Uterus (tissue), 4 donors: ENCODE results near the gene SORBS1. TPM values are rescaled to one million over a fixed set of nuclear protein-coding genes. Genes with fewer than 3 reads are reported as not detected.

Experiments used
- DNase-seq, 2 donors: peaks; one replicate each; pipeline ENCODE4 v3.0.0-alpha.2; 2019 to 2020
- H3K27ac ChIP-seq, 2 donors: fragments of 200-600 bp; sonication (generic); 1 replicate in 1 of 2; 2 replicates in 1 of 2; pipeline ENCODE4 v1.5.1; 2016 to 2018
- H3K27me3 ChIP-seq, 2 donors: fragments of 200-600 bp; sonication (generic); one replicate each; pipeline ENCODE4 v1.5.1; 2018 to 2019; ENCODE audit warnings: control low read depth in 1 of 2
- H3K36me3 ChIP-seq, 2 donors: fragments of 200-600 bp; sonication (generic); one replicate each; pipeline ENCODE4 v1.5.1; 2019; ENCODE audit warnings: control low read depth in 1 of 2
- H3K4me1 ChIP-seq, 2 donors: fragments of 200-600 bp; sonication (generic); one replicate each; pipeline ENCODE4 v1.5.1; 2018 to 2019; ENCODE audit warnings: control low read depth in 1 of 2
- H3K4me3 ChIP-seq, 2 donors: fragments of 200-600 bp; sonication (generic); 1 replicate in 1 of 2; 2 replicates in 1 of 2; pipeline ENCODE4 v1.5.1; 2018 to 2019; ENCODE audit warnings: mild to moderate bottlenecking in 1 of 2
- H3K9me3 ChIP-seq, 2 donors: fragments of 200-600 bp; sonication (generic); one replicate each; pipeline ENCODE4 v1.5.1; 2019; ENCODE audit warnings: control low read depth in 1 of 2
- POLR2A ChIP-seq, 2 donors: fragments of 450-650 bp; IDR thresholded peaks; one replicate each; pipeline ENCODE4 v1.6.1; 2016; ENCODE audit warnings: antibody characterized with exemption in 2 of 2, mild to moderate bottlenecking in 1 of 2, moderate library complexity in 1 of 2
- intact Hi-C: fragments of 100-400 bp; cut with DNase I; formaldehyde crosslinking; loops from one replicate; pipeline ENCODE4 v1.15.1; 2023; ENCODE audit warnings: low total_unique reads
- total RNA-seq, 4 donors: library from RNA; depleted of rRNA in 3 of 4; stranded (reverse); fragments of >200 nt in 3 of 4; gene quantifications; one replicate each; pipeline versions ENCODE4 v1.1.0 to v1.2.4, GENCODE V29; 2014 to 2023
- TF ChIP-seq, protein P1 (sequence below), 4 experiments: fragments of 200-600 bp in 2 of 4; fragments of 450-650 bp in 2 of 4; sonication (generic) in 2 of 4; IDR thresholded peaks; one replicate each; pipeline ENCODE4 v1.5.1; 2016 to 2019; ENCODE audit warnings: antibody characterized with exemption in 4 of 4, mild to moderate bottlenecking in 2 of 4, moderate library complexity in 1 of 4
- donor health status: DM: yes; HTN: yes; CAD: no.

The SORBS1 gene
- total RNA-seq, 4 donors from 2014 or later, result 89.9 to 422 (median 271) TPM

DNA sequence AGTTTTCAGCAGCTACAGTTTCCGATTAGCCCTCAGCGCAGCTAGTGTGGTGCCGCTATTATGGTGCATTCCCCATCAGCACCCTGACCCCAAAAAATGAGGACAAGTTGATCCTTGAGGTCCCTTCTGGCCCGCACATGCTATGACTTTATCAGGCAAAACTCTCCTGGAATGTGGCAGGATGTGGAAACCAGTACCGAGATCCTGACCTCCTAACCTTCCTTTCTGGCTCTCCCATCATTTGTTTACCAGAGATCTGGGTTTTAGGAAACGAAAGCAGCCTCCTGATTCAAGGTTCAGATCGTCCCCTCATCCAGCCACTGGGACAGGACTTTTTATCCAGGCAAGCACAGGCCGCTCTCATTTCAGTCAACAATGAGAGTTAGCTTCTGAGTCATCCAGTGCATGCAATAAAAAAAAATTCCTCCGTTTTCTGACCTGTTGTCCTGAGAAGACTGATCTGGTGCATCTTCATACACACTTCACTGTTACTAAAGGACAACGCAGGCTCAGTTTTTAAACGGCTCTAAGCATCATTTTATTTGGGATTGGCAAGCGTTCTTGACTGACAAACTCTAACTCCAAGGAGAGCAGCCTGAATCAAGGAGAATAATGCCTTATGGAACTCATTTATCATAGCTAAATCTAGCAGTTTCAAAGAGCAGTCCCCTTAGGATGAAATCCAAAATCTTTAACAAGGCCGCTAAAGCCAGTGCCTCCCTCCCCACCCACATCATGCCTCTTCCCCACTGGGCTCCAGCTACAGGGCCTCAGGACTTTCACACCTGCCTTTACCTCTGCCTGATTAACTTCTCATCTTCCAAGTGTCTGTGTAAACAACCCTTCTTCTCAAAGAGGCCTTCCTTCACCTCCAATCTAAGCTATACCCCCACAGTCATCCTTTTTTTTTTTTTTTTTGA lies 287.5 kb downstream of the SORBS1 start:
- peak; percentile 61 to 84 for DNase-seq
- Histone ChIP-seq H3K4me3 (no peak overlapping the region), H3K27me3 (no peaks in the 10 kb centered on the region), H3K9me3 (no peaks in the 10 kb centered on the region), H3K4me1 (peaks cover 0 to 14% of the 10 kb centered on the region in 2 donors), H3K36me3 (no peaks in the 10 kb centered on the region), H3K27ac (peak overlapping the region; percentile 92)
- intact Hi-C loops, result no loop called here
- TF ChIP-seq POLR2A (IDR thresholded peaks at IDR 0.05), result peak in 1 of 2 donors; percentile 61
- TF ChIP-seq, protein P1, sequence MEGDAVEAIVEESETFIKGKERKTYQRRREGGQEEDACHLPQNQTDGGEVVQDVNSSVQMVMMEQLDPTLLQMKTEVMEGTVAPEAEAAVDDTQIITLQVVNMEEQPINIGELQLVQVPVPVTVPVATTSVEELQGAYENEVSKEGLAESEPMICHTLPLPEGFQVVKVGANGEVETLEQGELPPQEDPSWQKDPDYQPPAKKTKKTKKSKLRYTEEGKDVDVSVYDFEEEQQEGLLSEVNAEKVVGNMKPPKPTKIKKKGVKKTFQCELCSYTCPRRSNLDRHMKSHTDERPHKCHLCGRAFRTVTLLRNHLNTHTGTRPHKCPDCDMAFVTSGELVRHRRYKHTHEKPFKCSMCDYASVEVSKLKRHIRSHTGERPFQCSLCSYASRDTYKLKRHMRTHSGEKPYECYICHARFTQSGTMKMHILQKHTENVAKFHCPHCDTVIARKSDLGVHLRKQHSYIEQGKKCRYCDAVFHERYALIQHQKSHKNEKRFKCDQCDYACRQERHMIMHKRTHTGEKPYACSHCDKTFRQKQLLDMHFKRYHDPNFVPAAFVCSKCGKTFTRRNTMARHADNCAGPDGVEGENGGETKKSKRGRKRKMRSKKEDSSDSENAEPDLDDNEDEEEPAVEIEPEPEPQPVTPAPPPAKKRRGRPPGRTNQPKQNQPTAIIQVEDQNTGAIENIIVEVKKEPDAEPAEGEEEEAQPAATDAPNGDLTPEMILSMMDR (IDR thresholded peaks at IDR 0.05), result no peak

DNA sequence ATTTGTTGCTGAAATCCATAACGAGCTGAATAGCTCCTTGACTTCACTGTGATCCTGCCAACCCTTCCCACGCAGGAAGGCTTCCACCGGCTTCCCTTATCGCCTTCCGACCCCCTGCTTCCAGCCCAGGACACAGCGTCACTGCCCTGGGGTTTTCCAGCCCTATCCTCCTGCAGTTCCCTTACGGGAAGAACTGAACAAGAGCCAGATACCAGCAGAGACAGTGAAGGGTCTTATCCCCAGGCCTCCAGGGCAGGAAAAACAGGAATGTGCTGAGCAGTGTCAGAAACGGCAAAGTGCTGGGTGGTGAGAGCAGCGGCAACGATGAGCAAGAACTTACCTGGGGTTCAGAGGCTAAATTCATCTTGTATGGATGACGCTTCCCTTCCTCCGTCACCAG lies 292.7 kb downstream of the SORBS1 start:
- H3K9me3 ChIP-seq, result no peaks in the 10 kb centered on the region
- H3K27ac ChIP-seq, result peak overlapping the region; percentile 86 to 96
- H3K4me3 ChIP-seq, result peak overlapping the region in 1 of 2 donors; percentile 3
- TF ChIP-seq POLR2A (IDR thresholded peaks at IDR 0.05), result no peak
- TF ChIP-seq, protein P1 (IDR thresholded peaks at IDR 0.05), result no peak
- H3K36me3 ChIP-seq, result no peaks in the 10 kb centered on the region
- peaks cover 6 to 8% of the 10 kb centered on the region in 2 donors for H3K4me1 ChIP-seq
- peak; percentile 74 to 77 for DNase-seq
- no peaks in the 10 kb centered on the region for H3K27me3 ChIP-seq
- intact Hi-C loops, result no loop called here

DNA sequence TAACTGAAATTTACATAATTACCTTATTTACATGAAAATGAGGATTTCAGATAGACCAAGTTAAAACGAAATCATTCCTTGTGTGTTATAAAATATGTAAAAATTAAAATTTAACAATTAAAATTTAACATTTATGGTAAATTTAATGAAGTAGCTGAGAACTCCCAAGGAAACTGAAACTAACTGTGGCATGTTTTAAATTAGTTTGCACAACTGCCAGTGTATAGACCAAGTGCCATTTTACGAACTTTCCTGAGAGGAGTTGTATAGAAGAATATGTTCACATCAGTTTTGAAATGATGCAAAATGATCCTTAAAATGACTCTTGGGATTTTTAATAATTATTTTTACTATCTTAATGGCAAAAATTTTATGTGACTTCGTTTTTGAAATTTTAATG lies 293.9 kb downstream of the SORBS1 start:
- no peaks in the 10 kb centered on the region for H3K27me3 ChIP-seq
- no peaks in the 10 kb centered on the region for H3K36me3 ChIP-seq
- DNase-seq, result no peak
- peaks cover 6 to 8% of the 10 kb centered on the region in 2 donors for H3K4me1 ChIP-seq
- H3K27ac ChIP-seq, result peak overlapping the region; percentile 86 to 96
- H3K4me3 ChIP-seq, result no peak overlapping the region
- no peaks in the 10 kb centered on the region for H3K9me3 ChIP-seq
- intact Hi-C loops, result no loop called here
- TF ChIP-seq, protein P1 (IDR thresholded peaks at IDR 0.05), result no peak
- TF ChIP-seq POLR2A (IDR thresholded peaks at IDR 0.05), result no peak

DNA sequence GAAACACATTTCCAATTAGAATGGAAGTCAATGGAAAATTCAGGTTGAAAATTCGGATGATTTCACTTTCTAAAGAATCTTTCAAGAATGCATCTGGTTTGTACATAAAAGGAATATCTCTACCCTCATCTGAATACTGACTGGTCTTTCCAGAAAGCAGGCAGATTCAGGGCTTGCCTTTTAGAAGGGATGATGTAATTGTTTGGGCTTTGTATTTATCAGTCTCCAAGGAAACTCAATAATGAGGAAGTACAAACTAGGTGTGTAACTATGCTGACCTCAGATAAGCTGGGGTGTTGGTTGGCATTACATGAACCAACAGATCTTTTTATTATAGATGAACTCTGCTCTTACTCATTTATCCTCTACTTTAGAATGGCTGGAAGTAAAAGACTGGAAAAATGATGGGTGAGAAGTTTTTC lies 294.5 kb downstream of the SORBS1 start:
- H3K27me3 ChIP-seq, result no peaks in the 10 kb centered on the region
- no peaks in the 10 kb centered on the region for H3K36me3 ChIP-seq
- no peak overlapping the region for H3K4me3 ChIP-seq
- no peak for TF ChIP-seq POLR2A (IDR thresholded peaks at IDR 0.05)
- TF ChIP-seq, protein P1 (IDR thresholded peaks at IDR 0.05), result no peak
- H3K27ac ChIP-seq, result peak overlapping the region; percentile 86 to 96
- no peak for DNase-seq
- H3K9me3 ChIP-seq, result no peaks in the 10 kb centered on the region
- intact Hi-C loops, result no loop called here
- peaks cover 6 to 8% of the 10 kb centered on the region in 2 donors for H3K4me1 ChIP-seq

DNA sequence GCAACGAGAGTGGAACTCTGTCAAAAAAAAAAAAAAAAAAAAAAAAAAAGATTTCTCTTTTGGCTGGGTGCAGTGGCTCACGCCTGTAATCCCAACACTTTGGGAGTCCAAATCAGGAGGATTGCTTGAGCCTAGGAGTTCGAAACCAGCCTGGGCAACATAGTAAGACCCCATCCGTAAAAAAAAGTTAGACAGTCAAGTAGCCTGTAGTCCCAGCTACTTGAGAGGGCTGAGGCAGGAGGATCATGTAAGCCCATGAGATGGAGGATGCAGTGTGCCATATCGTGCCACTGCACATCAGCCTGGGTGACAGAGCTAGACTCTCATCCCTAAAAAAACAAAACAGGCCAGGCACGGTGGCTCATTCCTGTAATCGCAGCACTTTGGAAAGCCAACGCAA lies 295.6 kb downstream of the SORBS1 start:
- Histone ChIP-seq H3K27me3 (no peaks in the 10 kb centered on the region), H3K27ac (peak overlapping the region in 1 of 2 donors; percentile 86), H3K36me3 (no peaks in the 10 kb centered on the region), H3K9me3 (no peaks in the 10 kb centered on the region), H3K4me3 (no peak overlapping the region), H3K4me1 (peaks cover 6 to 8% of the 10 kb centered on the region in 2 donors)
- intact Hi-C loops, result no loop called here
- no peak for TF ChIP-seq POLR2A (IDR thresholded peaks at IDR 0.05)
- TF ChIP-seq, protein P1 (IDR thresholded peaks at IDR 0.05), result no peak
- no peak for DNase-seq
